Mucosa of stomach (tissue), 1 donor: Measurements from ENCODE around the gene RAB40B.

Experiments
- H3K27me3 ChIP-seq: one replicate; pipeline ENCODE4 v1.7.0; 2013; ENCODE audit warnings: mild to moderate bottlenecking, low read length; ENCODE audit not compliant: control insufficient read depth, insufficient read depth
- H3K36me3 ChIP-seq: one replicate; pipeline ENCODE4 v1.7.0; 2013; ENCODE audit warnings: low read length; ENCODE audit not compliant: control insufficient read depth, insufficient read depth
- H3K4me1 ChIP-seq: one replicate; pipeline ENCODE4 v1.7.0; 2013; ENCODE audit warnings: mild to moderate bottlenecking, low read length; ENCODE audit not compliant: control insufficient read depth, insufficient read depth
- H3K4me3 ChIP-seq: one replicate; pipeline ENCODE4 v1.7.0; 2013; ENCODE audit warnings: low read length
- H3K9ac ChIP-seq: one replicate; pipeline ENCODE4 v1.7.0; 2013; ENCODE audit warnings: mild to moderate bottlenecking, low read length, moderate library complexity
- H3K9me3 ChIP-seq: one replicate; pipeline ENCODE4 v1.7.0; 2013; ENCODE audit warnings: mild to moderate bottlenecking, low read length, moderate library complexity; ENCODE audit not compliant: control insufficient read depth
- donor health status: Pancreatic carcinoma.

RAB40B gene

DNA sequence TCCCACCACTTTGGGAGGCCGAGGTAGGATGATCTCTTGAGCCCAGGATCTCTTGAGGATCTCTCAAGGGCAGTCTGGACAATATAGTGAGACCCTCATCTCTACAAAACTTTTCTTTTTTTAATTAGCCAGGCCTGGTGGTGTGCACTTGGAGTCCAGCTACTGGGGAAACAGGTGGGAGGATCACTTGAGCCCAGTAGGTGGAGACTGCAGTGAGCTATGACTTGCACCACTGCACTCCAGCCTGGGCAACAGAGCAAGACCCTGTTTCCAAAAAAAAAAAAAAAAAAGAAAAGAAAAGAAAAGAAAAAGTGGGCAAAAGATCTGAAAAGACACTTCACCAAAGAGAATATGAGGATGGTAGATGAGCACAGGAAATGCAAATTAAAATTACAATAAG, 15.0 kb downstream of the RAB40B start:
- no peaks in the 10 kb centered on the region for H3K9me3 ChIP-seq
- no peaks in the 10 kb centered on the region for H3K27me3 ChIP-seq
- H3K9ac ChIP-seq, result no peak overlapping the region
- H3K4me1 ChIP-seq, result peaks cover 50% of the 10 kb centered on the region
- no peak overlapping the region for H3K4me3 ChIP-seq
- H3K36me3 ChIP-seq, result no peaks in the 10 kb centered on the region

DNA sequence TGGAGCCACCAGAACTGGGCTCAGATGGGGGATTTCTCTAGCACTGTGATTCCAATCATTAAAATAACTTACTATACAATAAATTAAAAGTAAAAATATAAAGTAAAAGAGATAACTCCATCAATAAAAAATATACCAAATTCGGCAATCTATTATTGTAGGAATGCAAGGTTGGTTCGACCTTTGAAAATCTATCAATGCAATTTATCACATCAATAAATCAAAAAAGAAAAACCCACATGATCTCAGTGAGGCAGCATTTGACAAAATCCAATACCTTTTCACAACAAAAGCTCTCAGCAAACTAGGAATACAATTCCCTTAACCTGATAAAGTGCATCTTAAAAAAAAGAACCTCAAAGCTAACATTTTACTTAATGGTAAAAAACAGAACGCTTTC, 17.0 kb downstream of the RAB40B start:
- H3K9me3 ChIP-seq, result no peaks in the 10 kb centered on the region
- no peak overlapping the region for H3K9ac ChIP-seq
- no peaks in the 10 kb centered on the region for H3K27me3 ChIP-seq
- peaks cover 34% of the 10 kb centered on the region for H3K4me1 ChIP-seq
- no peak overlapping the region for H3K4me3 ChIP-seq
- no peaks in the 10 kb centered on the region for H3K36me3 ChIP-seq

DNA sequence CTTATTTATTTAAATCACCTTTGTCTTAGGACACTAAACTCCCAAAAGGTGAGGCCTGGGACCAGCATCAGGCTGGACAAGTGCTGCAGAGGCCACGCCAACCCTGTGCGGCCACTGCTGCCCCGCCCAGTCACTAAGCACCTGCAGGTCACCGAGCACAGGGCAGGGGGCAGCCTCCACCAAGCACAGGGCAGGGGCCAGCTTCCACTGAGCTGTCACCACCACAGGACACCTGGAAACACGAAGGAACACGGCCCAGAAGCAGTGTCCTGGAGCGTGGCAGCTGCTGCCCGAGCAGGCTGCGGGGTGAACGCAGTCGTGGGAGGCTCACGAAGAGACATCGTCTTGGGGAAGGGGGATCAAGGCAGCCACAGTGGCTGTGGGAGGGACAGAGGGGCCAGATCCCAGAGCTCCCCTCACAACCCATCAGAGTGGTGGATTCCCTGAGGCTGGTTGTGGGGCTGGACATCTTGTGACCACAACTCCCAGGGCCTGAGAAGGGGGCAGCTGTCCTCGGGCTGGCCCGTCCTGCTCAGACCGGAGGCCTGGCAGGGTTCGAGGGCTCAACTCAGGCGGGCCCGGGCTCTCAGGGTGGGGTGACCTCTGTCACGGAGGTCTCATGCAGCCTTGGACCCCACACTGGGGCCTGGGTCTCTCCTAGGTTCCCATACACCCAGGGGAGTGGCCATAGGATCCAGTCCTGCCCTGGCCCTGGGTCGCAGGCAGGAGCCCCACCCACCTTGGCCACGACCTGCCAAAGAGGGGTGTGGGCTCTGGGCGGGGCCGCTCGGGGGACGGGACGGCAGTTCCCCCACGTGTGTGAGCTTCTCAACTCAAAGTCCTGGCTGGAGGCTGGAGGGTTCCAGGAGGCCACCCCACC, 18.7 kb downstream of the RAB40B start:
- Histone ChIP-seq H3K36me3 (no peaks in the 10 kb centered on the region), H3K9me3 (no peaks in the 10 kb centered on the region), H3K27me3 (no peaks in the 10 kb centered on the region), H3K4me3 (no peak overlapping the region), H3K4me1 (peaks cover 24% of the 10 kb centered on the region), H3K9ac (peak overlapping the region; percentile 18)

DNA sequence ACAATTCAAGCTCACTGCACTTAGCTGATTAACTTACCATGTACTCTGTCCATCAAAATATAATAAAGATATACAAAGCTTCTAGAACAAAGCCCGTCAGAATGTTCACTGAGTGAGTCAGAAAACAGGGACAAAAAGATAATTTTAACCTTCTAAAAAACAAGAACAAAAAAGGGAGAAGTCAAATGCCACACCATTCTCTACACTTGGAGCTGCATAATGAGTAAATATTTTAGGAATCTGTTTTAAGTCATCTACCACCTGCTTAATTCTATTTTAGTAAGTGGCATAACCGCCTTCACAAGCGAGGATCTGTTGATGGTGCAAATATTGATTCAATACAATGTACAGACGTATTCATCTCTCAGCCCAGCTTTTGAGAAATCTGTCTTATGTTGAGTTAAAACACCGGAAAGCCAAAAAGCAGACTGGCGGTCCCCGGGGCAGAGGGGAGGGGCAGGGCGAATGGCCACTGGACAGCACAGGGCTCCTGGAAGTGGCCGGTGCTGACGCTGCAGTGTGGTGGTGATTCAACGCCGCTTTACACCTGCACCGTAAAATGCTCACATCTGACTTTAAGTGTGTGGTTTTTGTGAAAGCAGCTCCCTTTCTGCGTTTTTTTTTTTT, 20.1 kb downstream of the RAB40B start:
- Histone ChIP-seq H3K9ac (no peak overlapping the region), H3K9me3 (no peaks in the 10 kb centered on the region), H3K4me3 (no peak overlapping the region), H3K36me3 (no peaks in the 10 kb centered on the region), H3K27me3 (no peaks in the 10 kb centered on the region), H3K4me1 (peaks cover 12% of the 10 kb centered on the region)

DNA sequence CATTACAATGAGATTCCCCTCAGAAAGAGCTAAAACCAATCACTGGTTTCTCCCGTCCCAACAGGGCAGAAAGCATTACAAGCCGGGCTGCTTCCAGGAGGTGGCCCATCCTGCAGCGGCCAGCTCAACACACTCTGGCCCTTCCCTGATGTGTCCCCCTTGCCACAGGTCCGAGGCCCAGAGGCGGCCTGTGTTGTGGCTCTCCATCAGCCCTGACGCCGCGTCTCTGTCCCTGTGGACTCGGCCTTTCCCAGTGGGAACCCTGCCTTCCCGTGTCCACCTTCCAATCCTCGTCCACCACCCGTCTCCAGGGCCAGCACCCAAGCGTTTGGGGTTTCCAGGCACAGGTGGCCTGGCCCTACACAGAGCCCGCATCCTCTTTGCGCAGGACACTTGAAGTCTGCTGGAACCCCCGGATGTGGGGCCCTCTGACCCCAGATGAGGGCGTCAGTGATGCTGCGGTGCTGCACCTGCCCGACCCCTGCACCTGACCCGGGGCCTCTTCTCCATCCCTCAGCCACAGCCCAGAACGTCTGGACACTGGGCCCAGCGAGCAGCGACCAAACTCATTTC, 21.1 kb downstream of the RAB40B start:
- Histone ChIP-seq H3K9ac (no peak overlapping the region), H3K9me3 (no peaks in the 10 kb centered on the region), H3K4me3 (no peak overlapping the region), H3K36me3 (no peaks in the 10 kb centered on the region), H3K27me3 (no peaks in the 10 kb centered on the region), H3K4me1 (peaks cover 19% of the 10 kb centered on the region)

DNA sequence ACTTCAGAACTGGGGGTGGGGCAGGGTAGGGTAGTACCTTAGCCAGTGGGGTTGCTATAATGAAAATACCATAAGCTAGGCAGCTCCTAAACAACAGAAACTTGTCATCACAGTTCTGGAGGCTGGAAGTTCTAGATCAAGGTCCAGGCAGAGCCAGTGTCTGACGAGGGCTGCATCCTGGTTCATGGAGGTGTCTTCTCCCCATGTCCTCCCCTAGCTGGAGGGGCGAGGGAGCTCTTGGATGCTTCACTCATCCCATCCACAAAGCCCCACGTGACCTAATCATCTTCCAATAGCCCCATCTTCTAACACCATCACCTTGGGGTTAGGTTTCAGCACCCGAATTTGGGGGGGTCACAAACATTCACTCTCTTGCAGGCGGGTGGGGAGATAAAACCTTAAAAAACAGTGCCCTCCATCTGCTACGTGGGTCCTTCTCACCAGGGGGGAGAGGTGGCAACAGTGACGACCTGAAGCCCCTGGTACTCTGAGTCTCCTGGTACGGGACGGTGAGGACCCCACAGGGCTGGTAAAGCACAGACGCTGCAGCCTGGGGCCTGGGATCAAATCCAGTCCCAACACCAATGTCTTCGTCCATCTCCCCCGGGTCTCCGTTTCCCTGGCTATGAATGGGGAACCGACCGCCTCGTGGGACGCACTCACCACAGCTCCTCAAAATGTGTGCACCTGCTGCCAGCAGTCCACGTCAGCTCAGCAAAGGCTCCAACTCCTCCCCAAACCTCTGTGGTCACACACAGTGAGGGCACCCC, 22.8 kb downstream of the RAB40B start:
- no peak overlapping the region for H3K9ac ChIP-seq
- no peak overlapping the region for H3K4me3 ChIP-seq
- peaks cover 29% of the 10 kb centered on the region for H3K4me1 ChIP-seq
- H3K9me3 ChIP-seq, result no peaks in the 10 kb centered on the region
- H3K27me3 ChIP-seq, result no peaks in the 10 kb centered on the region
- H3K36me3 ChIP-seq, result no peaks in the 10 kb centered on the region

DNA sequence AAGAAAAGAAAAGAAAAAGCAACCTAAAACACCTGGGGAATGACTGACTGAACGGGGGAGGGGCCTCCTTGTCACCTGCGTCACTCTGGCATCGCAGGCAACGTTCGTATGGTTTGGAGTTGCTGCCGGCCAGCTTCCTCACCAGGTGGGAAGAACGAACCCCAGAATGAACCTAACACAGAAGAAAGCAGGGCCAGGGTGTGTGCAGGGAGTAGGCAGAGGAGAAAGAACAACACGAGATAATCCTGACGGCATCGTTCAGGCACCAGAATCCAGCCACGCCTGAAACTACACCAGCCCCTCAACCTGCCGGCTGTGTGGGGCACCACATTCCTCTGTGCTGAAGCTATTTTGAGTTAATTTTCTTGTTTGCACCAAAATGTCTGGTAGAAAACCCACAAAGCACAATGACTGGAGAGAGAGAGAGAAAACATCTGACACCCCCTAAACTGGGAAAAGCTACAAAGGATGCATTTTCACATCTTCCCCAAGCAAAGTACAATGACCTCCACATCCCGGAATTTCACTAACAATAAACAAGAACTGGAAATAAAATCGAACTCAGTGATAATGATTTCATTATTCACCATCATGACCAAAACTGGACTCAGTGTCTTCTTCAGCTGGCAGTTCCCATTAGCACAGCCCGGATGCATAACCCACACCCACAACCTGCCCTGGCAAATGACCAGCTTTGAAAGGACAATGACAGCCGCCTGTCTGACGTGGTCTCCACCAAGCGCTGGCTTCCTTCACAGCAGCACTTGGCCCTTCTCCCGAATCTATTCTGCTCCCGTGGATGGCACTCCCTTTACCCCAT, 23.6 kb downstream of the RAB40B start:
- H3K9me3 ChIP-seq, result no peaks in the 10 kb centered on the region
- no peak overlapping the region for H3K4me3 ChIP-seq
- no peaks in the 10 kb centered on the region for H3K36me3 ChIP-seq
- H3K4me1 ChIP-seq, result peaks cover 25% of the 10 kb centered on the region
- no peak overlapping the region for H3K9ac ChIP-seq
- no peaks in the 10 kb centered on the region for H3K27me3 ChIP-seq

DNA sequence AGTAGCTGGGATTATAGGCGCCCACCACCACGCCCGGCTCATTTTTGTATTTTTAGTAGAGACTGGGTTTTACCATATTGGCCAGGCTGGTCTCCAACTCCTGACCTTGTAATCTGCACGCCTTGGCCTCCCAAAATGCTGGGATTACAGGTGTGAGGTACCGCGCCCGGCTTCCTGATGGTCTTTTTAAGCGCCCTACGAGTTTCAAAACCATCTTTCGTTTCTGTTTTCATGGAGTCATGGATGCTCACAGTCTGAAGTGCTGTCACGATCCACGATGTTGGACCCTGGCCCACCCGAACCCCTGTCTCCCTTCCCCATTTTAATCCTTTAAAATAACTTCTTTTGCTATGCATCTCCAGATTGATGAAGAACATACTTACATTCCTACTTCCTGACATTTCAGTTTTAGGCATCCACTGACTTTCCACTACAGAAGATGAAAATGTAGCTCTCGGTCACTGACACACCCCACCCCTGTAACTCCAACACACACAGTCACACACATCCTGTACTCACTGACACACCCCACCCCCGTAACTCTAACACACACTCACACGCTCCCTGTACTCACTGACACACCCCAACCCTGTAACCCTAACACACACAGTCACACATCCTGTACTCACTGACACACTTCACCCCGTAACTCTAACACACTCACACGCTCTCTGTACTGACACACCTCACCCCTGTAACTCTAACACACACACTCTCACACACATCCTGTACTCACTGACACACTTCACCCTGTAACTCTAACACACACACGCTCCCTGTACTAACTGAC, 27.6 kb downstream of the RAB40B start:
- Histone ChIP-seq H3K9me3 (no peaks in the 10 kb centered on the region), H3K4me3 (no peak overlapping the region), H3K4me1 (peaks cover 19% of the 10 kb centered on the region), H3K9ac (no peak overlapping the region), H3K36me3 (no peaks in the 10 kb centered on the region), H3K27me3 (no peaks in the 10 kb centered on the region)

DNA sequence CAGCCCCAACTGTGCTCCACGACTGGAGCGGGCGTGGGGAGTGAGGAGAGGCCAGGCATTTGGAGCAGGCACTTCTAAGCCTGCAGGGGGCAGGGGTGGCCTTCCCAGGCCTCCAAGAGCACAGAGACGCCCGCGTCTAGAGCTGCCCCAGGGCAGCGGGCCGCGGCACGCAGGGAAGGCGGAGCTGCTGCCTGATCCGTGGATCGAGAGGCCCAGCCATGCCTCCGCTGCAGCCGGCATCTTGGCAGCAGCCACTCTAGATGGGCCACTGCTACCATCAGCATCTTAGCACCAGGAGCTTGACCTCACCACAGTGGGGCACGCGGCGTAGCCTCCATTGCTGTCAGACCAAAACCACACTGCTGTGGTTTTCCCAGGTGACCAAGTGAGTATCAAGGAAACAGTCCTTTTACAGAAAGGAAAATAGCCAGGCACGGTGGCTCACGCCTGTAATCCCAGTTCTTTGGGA, 29.8 kb downstream of the RAB40B start:
- Histone ChIP-seq H3K36me3 (no peaks in the 10 kb centered on the region), H3K27me3 (no peaks in the 10 kb centered on the region), H3K4me3 (no peak overlapping the region), H3K9ac (no peak overlapping the region), H3K9me3 (no peaks in the 10 kb centered on the region), H3K4me1 (peaks cover 19% of the 10 kb centered on the region)

DNA sequence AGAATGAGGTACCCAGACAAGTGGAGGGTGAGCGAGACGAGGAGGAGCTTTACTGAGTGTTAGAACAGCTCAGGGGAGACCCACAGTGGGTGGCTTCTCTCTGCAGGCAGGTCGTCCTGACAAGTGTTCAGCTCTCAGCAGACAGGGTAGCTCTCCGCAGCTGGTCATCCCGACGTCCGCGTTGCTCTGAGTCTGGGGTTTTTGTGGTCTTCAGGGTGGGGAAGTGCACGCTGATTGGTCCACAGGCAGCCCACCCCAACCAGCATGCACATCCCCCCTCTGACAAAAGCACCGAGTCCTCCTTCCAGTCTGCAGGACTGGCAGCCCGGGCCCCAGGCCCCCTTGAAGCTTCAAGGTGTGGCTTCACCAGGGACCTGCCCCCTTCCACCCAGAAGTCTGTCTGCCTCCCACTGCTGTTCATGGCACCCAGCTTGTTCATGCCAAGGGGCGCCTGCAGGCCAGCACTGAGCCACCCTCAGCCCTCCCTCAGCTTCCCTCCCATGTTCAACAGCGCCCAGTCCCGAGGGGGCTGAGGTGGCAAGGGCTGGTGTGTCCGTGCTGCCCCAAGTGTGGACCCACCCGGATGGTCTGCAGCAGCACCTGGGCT, 30.4 kb downstream of the RAB40B start:
- H3K9me3 ChIP-seq, result no peaks in the 10 kb centered on the region
- H3K36me3 ChIP-seq, result no peaks in the 10 kb centered on the region
- no peak overlapping the region for H3K4me3 ChIP-seq
- peaks cover 17% of the 10 kb centered on the region for H3K4me1 ChIP-seq
- H3K27me3 ChIP-seq, result no peaks in the 10 kb centered on the region
- no peak overlapping the region for H3K9ac ChIP-seq
